CD4-positive, alpha-beta T cell treated with Interleukin-10 for 1 hour (primary cell): ENCODE results near the gene COX11.
A peak's percentile ranks its signal among the peaks of the same experiment; 100 is the strongest.

Source experiments
- DNase-seq: peaks from one replicate; pipeline ENCODE4 v3.0.0-alpha.2; 2020

COX11 gene

GRCh38 chr17:54967621-54968261 lies 713 bp downstream of the COX11 start:
- peak; percentile 17 for DNase-seq

- DNase-seq: no peak
Observed at GRCh38 chr17:54956791-54957190, 11.7 kb downstream of the COX11 start.

- no peak for DNase-seq
Observed at GRCh38 chr17:54951286-54951685, 17.2 kb downstream of the COX11 start.

GRCh38 chr17:54950116-54950515 lies 18.3 kb downstream of the COX11 start:
- DNase-seq: no peak

GRCh38 chr17:54948380-54948779 lies 20.1 kb downstream of the COX11 start:
- DNase-seq: no peak

GRCh38 chr17:54947396-54947795 lies 21.1 kb downstream of the COX11 start:
- DNase-seq: no peak

GRCh38 chr17:54945671-54946070 lies 22.8 kb downstream of the COX11 start:
- DNase-seq: no peak

- DNase-seq: no peak
Observed at GRCh38 chr17:54945231-54945630, 23.2 kb downstream of the COX11 start.

- DNase-seq: no peak
Observed at GRCh38 chr17:54944796-54945195, 23.7 kb downstream of the COX11 start.

- DNase-seq: no peak
Observed at GRCh38 chr17:54941285-54941684, 27.2 kb downstream of the COX11 start.

- DNase-seq: no peak
Observed at GRCh38 chr17:54937426-54937825, 31.0 kb downstream of the COX11 start.

GRCh38 chr17:54937018-54937417 lies 31.4 kb downstream of the COX11 start:
- no peak for DNase-seq

GRCh38 chr17:54935471-54935870 lies 33.0 kb downstream of the COX11 start:
- no peak for DNase-seq

GRCh38 chr17:54933921-54934320 lies 34.5 kb downstream of the COX11 start:
- DNase-seq: no peak

GRCh38 chr17:54932711-54933110 lies 35.7 kb downstream of the COX11 start:
- no peak for DNase-seq

GRCh38 chr17:54927525-54927924 lies 40.9 kb downstream of the COX11 start:
- DNase-seq: no peak

GRCh38 chr17:54924405-54924804 lies 44.0 kb downstream of the COX11 start:
- DNase-seq: no peak

- DNase-seq: no peak
Observed at GRCh38 chr17:54920819-54921218, 47.6 kb downstream of the COX11 start.

- no peak for DNase-seq
Observed at GRCh38 chr17:54919425-54919824, 49.0 kb downstream of the COX11 start.

- DNase-seq: no peak
Observed at GRCh38 chr17:54916721-54917120, 51.7 kb downstream of the COX11 start.
